ENCODE data around the gene SERTAD2. TPM values are rescaled to one million over a fixed set of nuclear protein-coding genes. Genes with fewer than 3 reads are reported as not detected.

The SERTAD2 gene
- total RNA-seq, 1 experiment from 2014 or later = 17.3 TPM

- no peak for DNase-seq (ENCODE audit: low read depth)
Measured at GRCh38 chr2:64609227-64609941, 44.3 kb downstream of the SERTAD2 start.

GRCh38 chr2:64608867-64609226 is 44.9 kb downstream of the SERTAD2 start:
- no peak for DNase-seq (ENCODE audit: low read depth)

GRCh38 chr2:64607381-64608304 is 46.1 kb downstream of the SERTAD2 start:
- DNase-seq (ENCODE audit: low read depth) = no peak

- DNase-seq (ENCODE audit: low read depth) = no peak
Measured at GRCh38 chr2:64606479-64607363, 47.0 kb downstream of the SERTAD2 start.

GRCh38 chr2:64605991-64606478 is 47.7 kb downstream of the SERTAD2 start:
- DNase-seq (ENCODE audit: low read depth) = no peak

- no peak for DNase-seq (ENCODE audit: low read depth)
Measured at GRCh38 chr2:64605026-64605471, 48.7 kb downstream of the SERTAD2 start.

- no peak for DNase-seq (ENCODE audit: low read depth)
Measured at GRCh38 chr2:64604155-64604554, 49.6 kb downstream of the SERTAD2 start.

- no peak for DNase-seq (ENCODE audit: low read depth)
Measured at GRCh38 chr2:64602436-64602835, 51.3 kb downstream of the SERTAD2 start.

- no peak for DNase-seq (ENCODE audit: low read depth)
Measured at GRCh38 chr2:64601785-64602391, 51.8 kb downstream of the SERTAD2 start.

- no peak for DNase-seq (ENCODE audit: low read depth)
Measured at GRCh38 chr2:64601034-64601754, 52.5 kb downstream of the SERTAD2 start.

- DNase-seq (ENCODE audit: low read depth) = no peak
Measured at GRCh38 chr2:64599469-64599868, 54.2 kb downstream of the SERTAD2 start.

GRCh38 chr2:64598226-64598625 is 55.5 kb downstream of the SERTAD2 start:
- DNase-seq (ENCODE audit: low read depth) = no peak

GRCh38 chr2:64595397-64596176 is 58.1 kb downstream of the SERTAD2 start:
- DNase-seq (ENCODE audit: low read depth) = peak; percentile 21

- peak; percentile 66 for DNase-seq (ENCODE audit: low read depth)
Measured at GRCh38 chr2:64594226-64594989, 59.3 kb downstream of the SERTAD2 start.

- DNase-seq (ENCODE audit: low read depth) = no peak
Measured at GRCh38 chr2:64593035-64593655, 60.6 kb downstream of the SERTAD2 start.

GRCh38 chr2:64591188-64591587 is 62.5 kb downstream of the SERTAD2 start:
- DNase-seq (ENCODE audit: low read depth) = no peak

- no peak for DNase-seq (ENCODE audit: low read depth)
Measured at GRCh38 chr2:64587561-64587960, 66.2 kb downstream of the SERTAD2 start.

GRCh38 chr2:64586883-64587481 is 66.7 kb downstream of the SERTAD2 start:
- peak; percentile 51 for DNase-seq (ENCODE audit: low read depth)
